Transverse colon (tissue), 4 donors: ENCODE measurements around the gene ACADS.

ENCODE experiments used
- CTCF ChIP-seq, 5 experiments: fragments of 200-600 bp in 3 of 5; fragments of 450-650 bp in 2 of 5; sonication (generic) in 3 of 5; IDR thresholded peaks; 1 replicate in 2 of 5; 2 replicates in 3 of 5; pipeline ENCODE4 v1.5.1; 2016 to 2017; ENCODE audit warnings: antibody characterized with exemption in 5 of 5, inconsistent platforms in 3 of 5, mild to moderate bottlenecking in 2 of 5, moderate library complexity in 1 of 5
- EP300 ChIP-seq: sonication (generic); formaldehyde crosslinking; IDR thresholded peaks from one replicate; pipeline ENCODE4 v1.6.1; 2017; ENCODE audit warnings: antibody characterized with exemption, low read depth
- POLR2A ChIP-seq: fragments of 450-650 bp; IDR thresholded peaks from one replicate; pipeline ENCODE4 v1.6.1; 2016; ENCODE audit warnings: antibody characterized with exemption, mild to moderate bottlenecking, moderate library complexity
- POLR2AphosphoS5 ChIP-seq, 3 donors: sonication (generic); formaldehyde crosslinking; IDR thresholded peaks; one replicate each; pipeline ENCODE4 v1.6.1; 2016; ENCODE audit warnings: antibody characterized with exemption in 3 of 3

- TF ChIP-seq CTCF (IDR thresholded peaks at IDR 0.05) (no peak), EP300 (no peak), POLR2AphosphoS5 (IDR thresholded peaks at IDR 0.05) (no peak), POLR2A (no peak)
These were observed 16.1 kb downstream of the ACADS start for GRCh38 chr12:120741476-120742421.
